Cardiac muscle cell (in vitro differentiated cells and primary cell): ENCODE measurements around the gene NOS1. TPM values are rescaled to one million over a fixed set of nuclear protein-coding genes. Genes with fewer than 3 reads are reported as not detected.
"Not testable (repeated sequence)": the region's sequence is repeated elsewhere in the genome, so short reads cannot be mapped to it uniquely, and the experiment has no call there.

Experiments
- DNase-seq, 2 donors: peaks; one replicate each; pipeline versions ENCODE4 v3.0.0 to v3.0.0-alpha.2; 2010 to 2017; ENCODE audit warnings: low read depth in 1 of 2, low spot score in 1 of 2
- H3K27ac ChIP-seq: fragments of 200-600 bp; sonication (generic); 2 replicates; pipeline ENCODE4 v1.5.1; 2016
- H3K27me3 ChIP-seq: fragments of 200-600 bp; sonication (generic); 2 replicates; pipeline ENCODE4 v1.6.0; 2016; ENCODE audit warnings: control low read depth
- H3K36me3 ChIP-seq: fragments of 200-600 bp; sonication (generic); 2 replicates; pipeline ENCODE4 v1.5.1; 2016; ENCODE audit warnings: control low read depth
- H3K4me1 ChIP-seq: fragments of 200-600 bp; sonication (generic); 2 replicates; pipeline ENCODE4 v1.8.1; 2017; ENCODE audit warnings: low read depth, mild to moderate bottlenecking, mixed run types
- H3K4me3 ChIP-seq: fragments of 200-600 bp; sonication (generic); 2 replicates; pipeline ENCODE4 v1.5.1; 2016; ENCODE audit warnings: mild to moderate bottlenecking
- H3K9me3 ChIP-seq: fragments of 200-600 bp; sonication (generic); 2 replicates; pipeline ENCODE4 v1.5.1; 2017; ENCODE audit warnings: low read depth, mild to moderate bottlenecking, control low read depth
- CTCF ChIP-seq: IDR thresholded peaks from 2 replicates; pipeline ENCODE4 v1.5.1; 2012; ENCODE audit warnings: low read depth, mild to moderate bottlenecking, low read length
- polyA plus RNA-seq: library from polyadenylated mRNA; unstranded; fragments of >200 nt; fragmentation: Nextera tagmentation; extraction: Ambion mirVana; gene quantifications from 2 replicates; pipeline ENCODE4 v1.2.1, GENCODE V29; 2016
- total RNA-seq: library from RNA; depleted of rRNA; stranded (reverse); fragments of >200 nt; gene quantifications from 2 replicates; pipeline ENCODE4 v1.2.3, GENCODE V29; 2016

The NOS1 gene
- total and polyA plus RNA-seq, 2 experiments from 2014 or later = not detected

GRCh38 chr12:117231750-117232149 lies 129.7 kb downstream of the NOS1 start:
- Histone ChIP-seq H3K27me3 (peaks cover 3% of the 10 kb centered on the region), H3K27ac (no peak overlapping the region), H3K4me3 (no peak overlapping the region), H3K36me3 (no peaks in the 10 kb centered on the region), H3K4me1 (no peaks in the 10 kb centered on the region), H3K9me3 (no peaks in the 10 kb centered on the region)
- DNase-seq = no peak
- TF ChIP-seq CTCF = no peak

- no peak for TF ChIP-seq CTCF
- Histone ChIP-seq H3K9me3 (no peaks in the 10 kb centered on the region), H3K36me3 (no peaks in the 10 kb centered on the region), H3K4me1 (no peaks in the 10 kb centered on the region), H3K4me3 (no peak overlapping the region), H3K27ac (no peak overlapping the region), H3K27me3 (no peaks in the 10 kb centered on the region)
- no peak for DNase-seq
These were observed 133.2 kb downstream of the NOS1 start for GRCh38 chr12:117228239-117228638.

- TF ChIP-seq CTCF = no peak
- H3K36me3 ChIP-seq = no peaks in the 10 kb centered on the region
- no peak overlapping the region for H3K27ac ChIP-seq
- no peaks in the 10 kb centered on the region for H3K27me3 ChIP-seq
- H3K9me3 ChIP-seq = no peaks in the 10 kb centered on the region
- H3K4me1 ChIP-seq = no peaks in the 10 kb centered on the region
- H3K4me3 ChIP-seq = no peak overlapping the region
- no peak for DNase-seq
These were observed 134.3 kb downstream of the NOS1 start for GRCh38 chr12:117227000-117227653.

DNA sequence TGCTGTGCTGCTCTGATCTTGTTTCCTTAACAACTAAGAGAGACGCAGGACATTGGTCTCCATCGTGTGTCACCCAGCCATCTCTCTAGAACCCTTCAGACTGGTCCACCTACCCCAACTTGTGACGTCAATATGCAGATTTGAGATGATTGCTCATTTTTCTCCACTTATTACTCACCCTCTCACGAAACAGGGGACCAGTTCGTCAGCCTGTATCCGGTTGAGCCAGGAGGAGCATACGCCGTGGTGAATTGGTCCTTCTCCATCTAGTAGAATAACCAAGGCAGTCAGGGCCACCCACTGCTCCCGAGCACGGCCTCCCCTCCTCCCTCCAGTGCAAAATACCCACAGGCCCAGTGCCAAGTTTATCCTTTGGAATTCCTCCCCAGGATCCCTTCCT lies 134.9 kb downstream of the NOS1 start:
- Histone ChIP-seq H3K27ac (no peak overlapping the region), H3K36me3 (no peaks in the 10 kb centered on the region), H3K9me3 (no peaks in the 10 kb centered on the region), H3K4me3 (no peak overlapping the region), H3K4me1 (no peaks in the 10 kb centered on the region), H3K27me3 (no peaks in the 10 kb centered on the region)
- no peak for DNase-seq
- TF ChIP-seq CTCF = no peak

DNA sequence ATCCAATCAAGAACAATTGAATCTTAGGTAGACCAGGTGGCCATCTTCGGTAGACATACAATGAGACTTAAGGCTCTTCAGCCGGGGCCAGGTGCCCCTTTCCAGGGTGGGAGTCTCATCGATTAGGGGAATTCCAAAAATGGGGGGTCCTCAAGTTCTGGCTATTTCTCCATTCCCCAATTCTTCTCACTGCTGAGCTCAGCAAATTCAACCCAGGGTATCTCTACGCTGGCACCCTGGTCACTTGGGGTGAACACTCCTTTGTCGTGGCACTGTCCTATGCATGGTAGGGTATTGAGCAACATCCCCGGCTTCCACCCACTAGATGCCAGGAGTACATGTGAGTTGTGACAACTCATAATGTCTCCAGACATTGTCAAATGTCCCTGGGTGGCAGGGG lies 136.2 kb downstream of the NOS1 start:
- no peak overlapping the region for H3K27ac ChIP-seq
- H3K9me3 ChIP-seq = no peaks in the 10 kb centered on the region
- DNase-seq = no peak
- no peaks in the 10 kb centered on the region for H3K4me1 ChIP-seq
- H3K27me3 ChIP-seq = no peaks in the 10 kb centered on the region
- no peaks in the 10 kb centered on the region for H3K36me3 ChIP-seq
- no peak overlapping the region for H3K4me3 ChIP-seq
- TF ChIP-seq CTCF = no peak

- not testable (repeated sequence) for H3K4me1 ChIP-seq, H3K9me3 ChIP-seq, H3K4me3 ChIP-seq, H3K36me3 ChIP-seq, H3K27me3 ChIP-seq, H3K27ac ChIP-seq, DNase-seq
These were observed 140.5 kb downstream of the NOS1 start for GRCh38 chr12:117220947-117221346.
